Measurements from ENCODE around the gene SYT8.

Gene SYT8

GRCh38 chr11:1838426-1839144 lies 3.8 kb downstream of the SYT8 start, which contains the start of gene TNNI2:
Gene TNNI2, plus strand, starts transcription at chr11:1838981. Its CDS starts 716 bp downstream, at chr11:1839697.
- H3K4me3 ChIP-seq (ENCODE audit: low read depth, low read length), result no peak within 1 kb of the TSS
- DNase-seq (ENCODE audit: low read depth), result no peak
- no peak for TF ChIP-seq CTCF (IDR thresholded peaks at IDR 0.05; ENCODE audit: insufficient read depth, low read depth, low read length, missing control alignments)

DNA sequence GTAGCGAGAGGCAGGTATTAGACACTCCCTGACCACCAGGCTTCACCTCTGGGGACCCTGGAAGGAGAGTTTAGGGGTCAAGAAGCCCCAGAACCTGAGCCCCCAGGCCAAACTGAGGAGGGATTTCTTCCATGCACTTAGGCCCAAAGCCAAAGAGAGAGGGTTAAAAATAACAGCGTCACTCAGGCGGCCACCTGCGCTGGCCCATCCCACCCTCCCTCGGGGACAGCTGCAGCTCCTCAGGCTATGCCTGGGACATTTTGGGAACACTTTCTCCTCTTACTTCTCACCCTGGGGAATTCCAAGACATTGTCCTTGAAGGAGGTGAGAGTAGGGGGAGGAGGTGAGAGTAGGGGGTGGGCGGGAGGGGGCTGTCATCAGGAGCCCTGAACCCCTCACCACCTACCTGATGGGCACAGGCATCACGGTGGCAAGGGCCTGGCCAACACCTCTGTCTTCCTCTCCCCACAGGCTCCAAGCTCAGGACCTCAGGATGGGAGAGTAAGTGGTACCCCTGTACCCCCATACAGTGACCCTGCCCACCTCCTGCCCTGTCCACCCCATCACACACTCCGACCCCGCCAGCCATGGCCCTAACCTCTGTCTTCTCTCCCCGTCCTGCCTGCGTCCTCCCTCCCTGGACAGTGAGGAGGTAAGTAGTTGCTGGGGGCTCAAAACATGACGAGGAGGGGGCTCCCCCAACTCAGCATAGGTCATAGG lies 4.6 kb downstream of the SYT8 start:
- no peak for DNase-seq (ENCODE audit: low read depth)
- H3K4me3 ChIP-seq (ENCODE audit: low read depth, low read length), result no peak overlapping the region
- no peak for TF ChIP-seq CTCF (IDR thresholded peaks at IDR 0.05; ENCODE audit: insufficient read depth, low read depth, low read length, missing control alignments)

- DNase-seq (ENCODE audit: low read depth), result peak; percentile 75
These were observed 5.4 kb downstream of the SYT8 start for GRCh38 chr11:1839924-1840779.

GRCh38 chr11:1840780-1841480 lies 6.1 kb downstream of the SYT8 start:
- no peak overlapping the region for H3K4me3 ChIP-seq (ENCODE audit: low read depth, low read length)
- no peak for DNase-seq (ENCODE audit: low read depth)
- no peak for TF ChIP-seq CTCF (IDR thresholded peaks at IDR 0.05; ENCODE audit: insufficient read depth, low read depth, low read length, missing control alignments)

More at GRCh38 chr11:1839924-1840779, 5.4 kb downstream of the SYT8 start:
- no peak for TF ChIP-seq CTCF (IDR thresholded peaks at IDR 0.05; ENCODE audit: insufficient read depth, low read depth, low read length, missing control alignments)
- no peak overlapping the region for H3K4me3 ChIP-seq (ENCODE audit: low read depth, low read length)

DNA sequence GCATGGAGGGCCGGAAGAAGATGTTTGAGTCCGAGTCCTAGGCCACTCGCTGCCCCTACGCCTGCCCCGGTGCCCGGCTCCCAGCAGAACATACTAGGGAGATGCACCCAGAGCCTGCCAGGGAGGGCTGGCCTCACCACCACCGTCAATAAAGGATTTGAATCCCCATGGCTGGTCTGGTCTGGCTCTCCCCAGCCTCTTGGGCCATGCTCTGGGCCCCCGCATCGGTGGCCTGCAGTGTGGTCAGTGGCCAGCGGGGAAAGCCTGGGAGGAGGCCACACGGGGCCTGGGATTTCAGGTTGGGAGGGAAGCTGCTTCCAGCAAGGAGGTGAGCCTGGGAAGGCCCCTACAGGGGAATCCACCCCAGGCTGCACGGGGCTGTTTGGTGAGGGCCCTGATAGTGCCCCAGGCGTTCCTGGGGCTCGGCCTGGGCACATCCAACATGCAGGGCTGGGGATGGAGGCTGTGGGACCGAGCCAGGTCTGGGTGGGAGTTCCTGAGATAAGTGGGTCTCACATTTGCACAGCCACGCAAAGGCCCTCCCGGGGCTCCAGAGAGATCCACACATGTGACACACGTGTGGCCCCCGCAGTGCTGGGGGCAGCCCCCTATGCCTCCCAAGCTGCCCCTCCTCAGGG lies 6.8 kb downstream of the SYT8 start:
- H3K4me3 ChIP-seq (ENCODE audit: low read depth, low read length), result no peak overlapping the region
- no peak for DNase-seq (ENCODE audit: low read depth)
- TF ChIP-seq CTCF (IDR thresholded peaks at IDR 0.05; ENCODE audit: insufficient read depth, low read depth, low read length, missing control alignments), result no peak

Data from GM12865 (cell line).